Type B pancreatic cell (in vitro differentiated cells): Measurements from ENCODE around the gene WNT9A. TPM values are rescaled to one million over a fixed set of nuclear protein-coding genes. Genes with fewer than 3 reads are reported as not detected.
"Not testable (repeated sequence)": the region's sequence is repeated elsewhere in the genome, so short reads cannot be mapped to it uniquely, and the experiment has no call there.

Experiments used
- DNase-seq: peaks from one replicate; pipeline ENCODE4 v3.0.0; 2021; ENCODE audit warnings: mixed read lengths; ENCODE audit not compliant: unreplicated experiment; ENCODE audit errors: extremely low spot score
- H3K27ac Mint-ChIP-seq: 2 replicates; pipeline ENCODE4 v1.8.0; 2021; ENCODE audit warnings: mild to moderate bottlenecking, mixed read lengths
- H3K27me3 Mint-ChIP-seq: 2 replicates; pipeline ENCODE4 v1.8.0; 2021; ENCODE audit warnings: mixed read lengths
- H3K36me3 Mint-ChIP-seq: 2 replicates; pipeline ENCODE4 v1.8.0; 2021; ENCODE audit warnings: mixed read lengths
- H3K4me1 Mint-ChIP-seq: one replicate; pipeline ENCODE4 v1.8.0; 2021; ENCODE audit warnings: mixed read lengths; ENCODE audit not compliant: unreplicated experiment
- H3K4me3 Mint-ChIP-seq: 2 replicates; pipeline ENCODE4 v1.8.0; 2021; ENCODE audit warnings: mild to moderate bottlenecking, mixed read lengths
- H3K9me3 Mint-ChIP-seq: 2 replicates; pipeline ENCODE4 v1.8.0; 2021; ENCODE audit warnings: mixed read lengths
- total RNA-seq: library from RNA; stranded (reverse); gene quantifications from 2 replicates; pipeline ENCODE4 v1.2.1, GENCODE V29; 2021; ENCODE audit warnings: low replicate concordance
- TF ChIP-seq, protein P1 (sequence below): fragments of 200-600 bp; sonication (generic); conservative IDR thresholded peaks from 2 replicates; pipeline ENCODE4 v1.5.0; 2021; ENCODE audit warnings: antibody characterized with exemption, mild to moderate bottlenecking

Gene WNT9A
- total RNA-seq, 1 donor from 2014 or later: 4.3 TPM

GRCh38 chr1:227971643-227972282, 24.0 kb upstream of the WNT9A start:
- DNase-seq: peak; percentile 58
- H3K4me3 Mint-ChIP-seq, H3K9me3 Mint-ChIP-seq: not testable (repeated sequence)

DNA sequence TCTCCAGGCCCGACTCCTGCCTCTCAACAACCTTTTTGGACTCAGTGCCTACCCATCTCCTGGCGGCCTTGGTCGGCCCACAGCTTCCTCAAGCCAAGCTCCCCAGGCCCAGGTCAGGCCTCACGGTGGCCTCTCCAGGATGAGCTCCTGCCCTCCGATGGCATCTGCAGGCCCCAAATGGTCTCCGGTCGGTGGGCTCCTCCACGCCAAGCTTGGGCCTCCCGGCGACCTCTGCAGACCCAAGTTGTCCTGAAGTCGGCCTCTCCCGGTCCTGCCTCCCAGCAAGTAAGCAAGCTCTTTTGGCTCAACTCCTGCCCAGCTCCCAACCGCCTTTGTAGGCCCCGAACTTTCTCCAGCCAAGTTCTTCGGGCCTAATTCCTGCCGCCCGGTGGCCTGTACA, 23.5 kb upstream of the WNT9A start:
- not testable (repeated sequence) for H3K36me3 Mint-ChIP-seq, H3K4me3 Mint-ChIP-seq, DNase-seq, H3K9me3 Mint-ChIP-seq, H3K27ac Mint-ChIP-seq, H3K4me1 Mint-ChIP-seq, H3K27me3 Mint-ChIP-seq

More at GRCh38 chr1:227971643-227972282, 24.0 kb upstream of the WNT9A start:
- not testable (repeated sequence) for H3K27ac Mint-ChIP-seq, H3K36me3 Mint-ChIP-seq, H3K4me1 Mint-ChIP-seq, H3K27me3 Mint-ChIP-seq

- peak; percentile 54 for DNase-seq
- H3K4me1 Mint-ChIP-seq, H3K4me3 Mint-ChIP-seq, H3K9me3 Mint-ChIP-seq, H3K27ac Mint-ChIP-seq, H3K36me3 Mint-ChIP-seq, H3K27me3 Mint-ChIP-seq: not testable (repeated sequence)
Observed at GRCh38 chr1:227970076-227970995, 22.6 kb upstream of the WNT9A start.

- not testable (repeated sequence) for DNase-seq, H3K9me3 Mint-ChIP-seq
Observed at GRCh38 chr1:227967815-227968214, 20.1 kb upstream of the WNT9A start.

GRCh38 chr1:227966733-227967132, 19.0 kb upstream of the WNT9A start:
- DNase-seq, H3K27me3 Mint-ChIP-seq, H3K4me1 Mint-ChIP-seq, H3K36me3 Mint-ChIP-seq, H3K27ac Mint-ChIP-seq, H3K9me3 Mint-ChIP-seq, H3K4me3 Mint-ChIP-seq: not testable (repeated sequence)

More at GRCh38 chr1:227967815-227968214, 20.1 kb upstream of the WNT9A start:
- H3K4me1 Mint-ChIP-seq, H3K27ac Mint-ChIP-seq, H3K4me3 Mint-ChIP-seq, H3K36me3 Mint-ChIP-seq, H3K27me3 Mint-ChIP-seq: not testable (repeated sequence)

DNA sequence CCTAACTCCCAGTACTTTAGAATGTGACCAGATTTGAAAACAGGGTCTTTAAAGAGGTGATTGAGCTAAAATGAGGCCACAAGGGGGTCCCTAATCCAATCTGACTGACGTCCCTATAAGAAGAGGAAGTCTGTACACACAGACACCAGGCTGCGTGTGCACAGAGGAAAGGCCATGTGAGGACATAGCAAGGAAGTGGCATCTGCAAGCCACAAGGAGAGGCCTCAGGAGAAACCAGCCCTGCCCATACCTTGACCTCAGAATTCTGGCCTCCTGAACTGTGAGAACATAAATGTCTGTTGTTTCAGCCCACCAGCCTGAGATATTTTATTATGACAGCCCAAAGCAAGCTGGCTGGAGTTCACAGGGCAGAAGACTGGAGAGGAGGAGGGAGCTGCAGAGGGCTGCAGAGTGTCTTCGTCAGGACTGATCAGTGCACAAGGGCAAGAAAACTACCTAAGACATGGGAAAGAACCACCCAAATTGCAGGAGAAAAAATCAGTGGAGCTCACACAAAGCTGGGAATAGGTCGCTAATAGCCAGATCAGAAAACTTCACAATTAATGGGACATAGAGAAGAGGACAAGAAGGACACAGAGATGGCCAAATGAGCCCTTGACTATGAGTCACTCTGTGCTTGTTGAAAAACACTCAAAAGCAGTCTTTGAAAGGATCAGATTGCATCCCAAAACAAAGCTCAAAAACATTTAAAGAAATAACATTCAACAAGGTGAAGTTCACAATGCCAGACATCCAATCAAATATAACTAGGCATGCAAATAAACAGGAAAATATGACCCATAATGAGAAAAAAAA, 14.1 kb upstream of the WNT9A start:
- Mint-ChIP-seq H3K4me1 (peaks cover 7% of the 10 kb centered on the region), H3K27ac (no peak overlapping the region), H3K36me3 (no peaks in the 10 kb centered on the region), H3K9me3 (no peaks in the 10 kb centered on the region), H3K4me3 (no peak overlapping the region), H3K27me3 (peaks cover 5% of the 10 kb centered on the region)
- TF ChIP-seq, protein P1, sequence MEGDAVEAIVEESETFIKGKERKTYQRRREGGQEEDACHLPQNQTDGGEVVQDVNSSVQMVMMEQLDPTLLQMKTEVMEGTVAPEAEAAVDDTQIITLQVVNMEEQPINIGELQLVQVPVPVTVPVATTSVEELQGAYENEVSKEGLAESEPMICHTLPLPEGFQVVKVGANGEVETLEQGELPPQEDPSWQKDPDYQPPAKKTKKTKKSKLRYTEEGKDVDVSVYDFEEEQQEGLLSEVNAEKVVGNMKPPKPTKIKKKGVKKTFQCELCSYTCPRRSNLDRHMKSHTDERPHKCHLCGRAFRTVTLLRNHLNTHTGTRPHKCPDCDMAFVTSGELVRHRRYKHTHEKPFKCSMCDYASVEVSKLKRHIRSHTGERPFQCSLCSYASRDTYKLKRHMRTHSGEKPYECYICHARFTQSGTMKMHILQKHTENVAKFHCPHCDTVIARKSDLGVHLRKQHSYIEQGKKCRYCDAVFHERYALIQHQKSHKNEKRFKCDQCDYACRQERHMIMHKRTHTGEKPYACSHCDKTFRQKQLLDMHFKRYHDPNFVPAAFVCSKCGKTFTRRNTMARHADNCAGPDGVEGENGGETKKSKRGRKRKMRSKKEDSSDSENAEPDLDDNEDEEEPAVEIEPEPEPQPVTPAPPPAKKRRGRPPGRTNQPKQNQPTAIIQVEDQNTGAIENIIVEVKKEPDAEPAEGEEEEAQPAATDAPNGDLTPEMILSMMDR: no peak
- peak; percentile 56 for DNase-seq

DNA sequence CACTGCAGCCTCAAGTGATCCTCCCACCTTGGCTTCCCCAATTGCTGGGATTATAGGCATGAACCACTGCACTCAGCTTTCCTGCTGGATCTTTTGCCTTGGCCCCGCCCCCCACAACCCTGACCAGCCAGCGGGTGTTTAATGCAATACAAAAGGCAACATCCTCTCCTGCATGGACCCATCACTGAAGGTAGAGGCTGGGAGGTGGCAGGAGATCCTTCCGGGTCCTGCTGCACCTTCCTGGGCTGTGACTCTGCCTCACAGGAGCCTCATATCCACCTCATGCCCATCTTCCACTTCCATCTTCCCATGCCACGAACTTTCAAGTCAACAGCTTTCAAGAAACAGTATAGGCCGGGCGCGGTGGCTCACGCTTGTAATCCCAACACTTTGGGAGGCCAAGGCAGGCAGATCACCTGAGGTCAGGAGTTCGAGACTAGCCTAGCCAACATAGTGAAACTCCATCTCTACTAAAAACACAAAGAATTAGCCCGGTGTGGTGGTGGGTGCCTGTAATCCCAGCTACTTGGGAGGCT, 11.7 kb upstream of the WNT9A start:
- Mint-ChIP-seq H3K4me3 (no peak overlapping the region), H3K9me3 (no peaks in the 10 kb centered on the region), H3K27me3 (peaks cover 20% of the 10 kb centered on the region), H3K27ac (no peak overlapping the region), H3K4me1 (peaks cover 7% of the 10 kb centered on the region), H3K36me3 (no peaks in the 10 kb centered on the region)
- no peak for DNase-seq
- TF ChIP-seq, protein P1: no peak
